Measurements from ENCODE around the gene SNRNP27. TPM values are rescaled to one million over a fixed set of nuclear protein-coding genes. Genes with fewer than 3 reads are reported as not detected.

SNRNP27 gene
- total and polyA plus RNA-seq, 2 of the 8 experiments (the other 6 are each of a cell fraction or from before 2014, with no cell fraction given) = 11.1 to 40.5 TPM

DNA sequence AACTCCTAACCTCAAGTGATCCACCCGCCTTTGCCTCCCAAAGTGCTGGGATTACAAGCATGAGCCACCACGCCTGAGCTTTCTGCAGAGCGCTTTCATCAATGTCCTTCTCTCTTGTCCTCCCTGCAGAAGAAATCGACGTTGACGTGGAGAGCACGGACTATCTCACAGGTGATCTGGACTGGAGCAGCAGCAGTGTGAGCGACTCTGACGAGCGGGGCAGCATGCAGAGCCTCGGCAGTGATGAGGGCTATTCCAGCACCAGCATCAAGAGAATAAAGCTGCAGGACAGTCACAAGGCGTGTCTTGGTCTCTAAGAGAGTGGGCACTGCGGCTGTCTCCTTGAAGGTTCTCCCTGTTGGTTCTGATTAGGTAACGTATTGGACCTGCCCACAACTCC, 44.2 kb downstream of the SNRNP27 start:
- Histone ChIP-seq H3K23me2 (ENCODE audit: low read depth, low read length) (no peaks in the 10 kb centered on the region), H3K79me2 (ENCODE audit: control insufficient read depth in 1 of 2, insufficient read depth in 2 of 2, low read length in 2 of 2) (no peaks in the 10 kb centered on the region), H2BK15ac (ENCODE audit: low read length) (no peak overlapping the region), H3K14ac (ENCODE audit: insufficient read length) (no peak overlapping the region), H2AK5ac (ENCODE audit: low read depth, low read length) (no peak overlapping the region), H2AFZ (ENCODE audit: low read length) (no peak overlapping the region), H2BK20ac (ENCODE audit: low read length) (no peak overlapping the region), H3K27me3 (replicated peaks in 1 of 4; ENCODE audit: control insufficient read depth in 3 of 4, extremely low read depth in 1 of 4, insufficient read depth in 3 of 4, low read length in 3 of 4) (no peaks in the 10 kb centered on the region), H4K91ac (replicated peaks; ENCODE audit: insufficient read length, low read length) (no peak overlapping the region), H3K36me3 (ENCODE audit: control insufficient read depth in 2 of 4, insufficient read depth in 4 of 4, low read length in 3 of 4) (peaks cover 0 to 4% (median 0%) of the 10 kb centered on the region in 4 experiments; a peak in 2 of 8 replicates), H3K9ac (replicated peaks in 1 of 4; ENCODE audit: extremely low read depth in 1 of 4, low read depth in 3 of 4, low read length in 3 of 4) (no peak overlapping the region), H3K4me2 (ENCODE audit: insufficient read depth in 1 of 2, low read depth in 2 of 2, low read length in 2 of 2) (no peak overlapping the region), H3K4me3 (ENCODE audit: extremely low read depth in 1 of 4, insufficient read depth in 2 of 4, low read depth in 3 of 4, low read length in 4 of 4) (no peak overlapping the region), H2BK120ac (replicated peaks; ENCODE audit: low read depth, low read length) (no peak overlapping the region), H3K27ac (ENCODE audit: low read depth, low read length) (no peak overlapping the region), H3K23ac (ENCODE audit: insufficient read length) (no peak overlapping the region), H4K20me1 (replicated peaks in 1 of 2; ENCODE audit: control insufficient read depth in 1 of 2, insufficient read depth in 2 of 2, low read length in 2 of 2) (no peaks in the 10 kb centered on the region), H3K9me3 (ENCODE audit: insufficient read depth in 2 of 2, low read depth in 1 of 2, low read length in 1 of 2) (no peaks in the 10 kb centered on the region), H2BK5ac (ENCODE audit: low read depth, low read length) (no peak overlapping the region; the same call in 1 of the 2 replicates), H3K4me1 (replicated peaks in 1 of 4; ENCODE audit: control insufficient read depth in 3 of 4, insufficient read depth in 4 of 4, low read length in 3 of 4) (peaks cover 0 to 6% (median 3%) of the 10 kb centered on the region in 4 experiments; a peak in 3 of 7 replicates), H3K79me1 (ENCODE audit: low read depth, low read length) (no peaks in the 10 kb centered on the region), H4K8ac (ENCODE audit: extremely low read depth, insufficient read depth, low read length) (no peak overlapping the region), H4K5ac (ENCODE audit: insufficient read length, low read depth, low read length) (no peak overlapping the region), H3K56ac (replicated peaks; ENCODE audit: insufficient read length, low read depth, low read length) (no peak overlapping the region), H3K18ac (ENCODE audit: extremely low read depth, low read length) (no peak overlapping the region), H3K4ac (replicated peaks; ENCODE audit: insufficient read length, low read depth, low read length) (no peak overlapping the region), H2BK12ac (ENCODE audit: low read depth, low read length) (no peak overlapping the region)
- 94% methylated on average over 14 of the region's 14 CpGs; no CpG with 5 or more reads in 1 of the 2 experiments for WGBS, 2 experiments (ENCODE audit: extremely low coverage in 1 of 2, insufficient coverage in 1 of 2, insufficient read length in 1 of 2, insufficient replicate concordance in 2 of 2, low coverage in 1 of 2, low lambda C conversion rate in 2 of 2, missing lambda C conversion rate in 1 of 2)
- FAIRE-seq = no peak
- ChIA-PET CTCF (ENCODE audit: partially characterized antibody) (interaction anchor here (1.5 to 3.5 kb wide), 3 partner anchors 14 to 125 kb away, joined by 3 to 12 read pairs (median 4); no protein-coding TSS in a partner anchor), POLR2A (ENCODE audit: partially characterized antibody) (interaction anchor here (0.5 to 2.3 kb wide), 7 partner anchors 11 to 186 kb away, joined by 3 to 6 read pairs (median 3); partner anchors contain the start of genes MXD1 and PCBP1)
- no peak for DNase-seq (ENCODE audit: low read depth in 1 of 2, low spot score in 2 of 2)
- TF ChIP-seq BCL11A (IDR thresholded peaks at IDR 0.05; ENCODE audit: low read depth in 2 of 2, low read length in 2 of 2) = no peak
- no peak for TF ChIP-seq SIX5 (IDR thresholded peaks at IDR 0.05; ENCODE audit: low read depth, low read length)
- no peak for TF ChIP-seq FOSL1 (IDR thresholded peaks at IDR 0.05; ENCODE audit: insufficient read depth, low read depth, low read length)
- no peak for TF ChIP-seq CHD1 (IDR thresholded peaks at IDR 0.05; ENCODE audit: low read depth, low read length)
- no peak for TF ChIP-seq RXRA (IDR thresholded peaks at IDR 0.05; ENCODE audit: insufficient read depth, low read depth, low read length)
- no peak for TF ChIP-seq KDM1A (IDR thresholded peaks at IDR 0.05; ENCODE audit: borderline replicate concordance, low read length)
- no peak for TF ChIP-seq SIN3A (conservative IDR thresholded peaks at IDR 0.05 in 1 of 2, IDR thresholded peaks at IDR 0.05 in 1 of 2; ENCODE audit: low read depth in 1 of 2, low read length in 2 of 2)
- TF ChIP-seq GABPA (IDR thresholded peaks at IDR 0.05; ENCODE audit: borderline replicate concordance, insufficient read depth, low read length) = no peak

All from H1 (cell line).